Stomach (tissue), 9 donors: ENCODE results near the gene CABLES1. TPM values are rescaled to one million over a fixed set of nuclear protein-coding genes. Genes with fewer than 3 reads are reported as not detected.
A peak's percentile ranks its signal among the peaks of the same experiment; 100 is the strongest.

Experiments
- DNase-seq, 2 donors: peaks; one replicate each; pipeline versions ENCODE4 v3.0.0 to v3.0.0-alpha.2; 2013 to 2019
- H3K27ac ChIP-seq, 5 donors: fragments of 200-600 bp in 4 of 5; sonication (generic) in 4 of 5; one replicate each; pipeline ENCODE4 v1.5.1; 2013 to 2019; ENCODE audit warnings: mild to moderate bottlenecking in 1 of 5, moderate library complexity in 1 of 5
- H3K27me3 ChIP-seq, 3 donors: fragments of 200-600 bp; sonication (generic); one replicate each; pipeline ENCODE4 v1.5.1; 2017 to 2019; ENCODE audit warnings: mixed run types in 1 of 3
- H3K36me3 ChIP-seq, 4 donors: fragments of 200-600 bp; sonication (generic); 1 replicate in 3 of 4; 2 replicates in 1 of 4; pipeline ENCODE4 v1.5.1; 2016 to 2019
- H3K4me1 ChIP-seq, 4 donors: fragments of 200-600 bp; sonication (generic); one replicate each; pipeline ENCODE4 v1.5.1; 2016 to 2019
- H3K4me3 ChIP-seq, 4 donors: fragments of 200-600 bp; sonication (generic) in 3 of 4; one replicate each; pipeline ENCODE4 v1.5.1; 2016 to 2019; ENCODE audit warnings: mild to moderate bottlenecking in 1 of 4
- H3K9me3 ChIP-seq, 4 donors: fragments of 200-600 bp; sonication (generic); one replicate each; pipeline ENCODE4 v1.5.1; 2016 to 2019
- CTCF ChIP-seq, 7 experiments: fragments of 450-650 bp in 4 of 7; fragments of 200-600 bp in 3 of 7; sonication (generic) in 3 of 7; IDR thresholded peaks; one replicate each; pipeline ENCODE4 v1.5.1; 2016 to 2019; ENCODE audit warnings: antibody characterized with exemption in 7 of 7, control low read depth in 2 of 7, mild to moderate bottlenecking in 1 of 7
- EP300 ChIP-seq: sonication (generic); formaldehyde crosslinking; IDR thresholded peaks from one replicate; pipeline ENCODE4 v1.6.1; 2017; ENCODE audit warnings: antibody characterized with exemption
- POLR2A ChIP-seq, 4 donors: fragments of 450-650 bp; IDR thresholded peaks; one replicate each; pipeline ENCODE4 v1.6.1; 2016; ENCODE audit warnings: antibody characterized with exemption in 4 of 4, control low read depth in 2 of 4, mild to moderate bottlenecking in 1 of 4, moderate library complexity in 1 of 4
- POLR2AphosphoS5 ChIP-seq, 3 donors: sonication (generic); formaldehyde crosslinking; IDR thresholded peaks; one replicate each; pipeline ENCODE4 v1.6.1; 2016; ENCODE audit warnings: antibody characterized with exemption in 3 of 3
- WGBS, 5 donors: extraction: QIAGEN DNeasy Blood & Tissue Kit in 3 of 5; methylation state at CpG; one replicate each; pipeline versions ENCODE4 v1.1.5 to v1.1.7; 2013 to 2018; 5-methylcytosine and 5-hydroxymethylcytosine counted together
- intact Hi-C: fragments of 100-400 bp; cut with DNase I; formaldehyde crosslinking; loops from one replicate; pipeline ENCODE4 v1.15.1; 2023; ENCODE audit warnings: low total_unique reads
- polyA plus RNA-seq, 3 donors: library from polyadenylated mRNA; stranded (reverse); fragments of 200-250 nt; gene quantifications; one replicate each; pipeline ENCODE4 v1.2.3, GENCODE V29; 2013
- total RNA-seq, 5 donors: library from RNA; depleted of rRNA; stranded (reverse); fragments of >200 nt; gene quantifications; one replicate each; pipeline versions ENCODE4 v1.1.0 to v1.2.3, GENCODE V29; 2014 to 2016
- donor health status: healthy with polysubstance abuse.
- donor health status: Bipolar disorder and iron deficiency.
- donor health status: healthy.

The CABLES1 gene
- total and polyA plus RNA-seq, 8 donors, result 5.6 to 36.8 (median 18.2) TPM

- H3K4me1 ChIP-seq, result peaks cover 40 to 76% (median 70%) of the 10 kb centered on the region in 4 donors
- no peak overlapping the region for H3K4me3 ChIP-seq
- DNase-seq, result peak; percentile 62 to 85
- peaks cover 0 to 13% (median 5%) of the 10 kb centered on the region in 3 donors for H3K27me3 ChIP-seq
- peak overlapping the region; percentile 38 to 75 (median 65) for H3K27ac ChIP-seq
- intact Hi-C loops, result no loop called here
- WGBS, 5 donors, result 36 to 49% (median 44%) methylated on average over 12 of the region's 12 CpGs
- TF ChIP-seq EP300 (no peak), POLR2AphosphoS5 (IDR thresholded peaks at IDR 0.05) (peak in 2 of 3 donors; percentile 18 to 24)
- H3K9me3 ChIP-seq, result no peaks in the 10 kb centered on the region
- H3K36me3 ChIP-seq, result no peaks in the 10 kb centered on the region
Measured at GRCh38 chr18:23141104-23141999, 6.1 kb downstream of the CABLES1 start.

GRCh38 chr18:23142251-23142929 is 7.1 kb downstream of the CABLES1 start:
- DNase-seq, result no peak
- H3K27ac ChIP-seq, result peak overlapping the region; percentile 42 to 75 (median 65)
- TF ChIP-seq POLR2A (IDR thresholded peaks at IDR 0.05) (no peak), CTCF (IDR thresholded peaks at IDR 0.05) (no peak), POLR2AphosphoS5 (IDR thresholded peaks at IDR 0.05) (no peak)
- peaks cover 0 to 4% (median 0%) of the 10 kb centered on the region in 3 donors for H3K27me3 ChIP-seq
- H3K4me1 ChIP-seq, result peaks cover 44 to 74% (median 65%) of the 10 kb centered on the region in 4 donors
- 40 to 52% (median 48%) methylated on average over 6 of the region's 6 CpGs for WGBS, 5 donors
- H3K9me3 ChIP-seq, result no peaks in the 10 kb centered on the region
- H3K4me3 ChIP-seq, result no peak overlapping the region
- intact Hi-C loops, result no loop called here
- no peaks in the 10 kb centered on the region for H3K36me3 ChIP-seq

GRCh38 chr18:23143016-23143814 is 7.9 kb downstream of the CABLES1 start:
- WGBS, 5 donors, result 49 to 57% (median 49%) methylated on average over 10 of the region's 10 CpGs
- TF ChIP-seq POLR2AphosphoS5 (IDR thresholded peaks at IDR 0.05) (no peak), CTCF (IDR thresholded peaks at IDR 0.05) (no peak), POLR2A (IDR thresholded peaks at IDR 0.05) (no peak), EP300 (no peak)
- H3K9me3 ChIP-seq, result no peaks in the 10 kb centered on the region
- H3K27ac ChIP-seq, result peak overlapping the region; percentile 42 to 75 (median 65)
- peaks cover 42 to 68% (median 56%) of the 10 kb centered on the region in 4 donors for H3K4me1 ChIP-seq
- no peaks in the 10 kb centered on the region for H3K27me3 ChIP-seq
- no peak overlapping the region for H3K4me3 ChIP-seq
- no peaks in the 10 kb centered on the region for H3K36me3 ChIP-seq
- intact Hi-C loops, result no loop called here
- DNase-seq, result peak in 1 of 2 donors; percentile 65

GRCh38 chr18:23143815-23144261 is 8.6 kb downstream of the CABLES1 start:
- WGBS, 5 donors, result 43 to 56% (median 50%) methylated on average over 9 of the region's 9 CpGs
- peaks cover 38 to 61% (median 50%) of the 10 kb centered on the region in 4 donors for H3K4me1 ChIP-seq
- no peak overlapping the region for H3K4me3 ChIP-seq
- peak in 1 of 2 donors; percentile 76 for DNase-seq
- no peaks in the 10 kb centered on the region for H3K36me3 ChIP-seq
- no peaks in the 10 kb centered on the region for H3K9me3 ChIP-seq
- peak overlapping the region; percentile 25 to 75 (median 65) for H3K27ac ChIP-seq
- no peak for TF ChIP-seq EP300
- no peak for TF ChIP-seq POLR2AphosphoS5 (IDR thresholded peaks at IDR 0.05)
- no peak for TF ChIP-seq POLR2A (IDR thresholded peaks at IDR 0.05)
- TF ChIP-seq CTCF (IDR thresholded peaks at IDR 0.05), result no peak
- H3K27me3 ChIP-seq, result no peaks in the 10 kb centered on the region
- intact Hi-C loops, result no loop called here
